H9 (cell line): ENCODE measurements around the gene MAL. TPM values are rescaled to one million over a fixed set of nuclear protein-coding genes. Genes with fewer than 3 reads are reported as not detected.

Source experiments
- DNase-seq: peaks from one replicate; pipeline ENCODE4 v3.0.0-alpha.2; 2017
- H2AFZ ChIP-seq: one replicate; pipeline ENCODE4 v1.6.1; 2013; ENCODE audit warnings: mild to moderate bottlenecking, low read length, control low read depth, moderate library complexity
- H2AK5ac ChIP-seq: 2 replicates; pipeline ENCODE4 v1.6.1; 2013; ENCODE audit warnings: low read length, control low read depth, mixed read lengths; ENCODE audit not compliant: insufficient read length
- H2BK120ac ChIP-seq: one replicate; pipeline ENCODE4 v1.6.1; 2013; ENCODE audit warnings: low read depth, mild to moderate bottlenecking, low read length, control low read depth, inconsistent platforms; ENCODE audit not compliant: poor library complexity, severe bottlenecking
- H2BK12ac ChIP-seq: 2 replicates; pipeline ENCODE4 v1.6.1; 2013; ENCODE audit warnings: low read length, control low read depth, mixed read lengths, low read depth; ENCODE audit not compliant: insufficient read length
- H2BK15ac ChIP-seq: 2 replicates; pipeline ENCODE4 v1.6.1; 2013; ENCODE audit warnings: low read depth, low read length, control low read depth
- H2BK20ac ChIP-seq: one replicate; pipeline ENCODE4 v1.6.1; 2013; ENCODE audit warnings: low read depth, mild to moderate bottlenecking, low read length, control low read depth, inconsistent platforms; ENCODE audit not compliant: poor library complexity, severe bottlenecking
- H2BK5ac ChIP-seq: 2 replicates; pipeline ENCODE4 v1.6.1; 2013; ENCODE audit warnings: low read length, control low read depth, mixed read lengths; ENCODE audit not compliant: insufficient read length
- H3K14ac ChIP-seq: 2 replicates; pipeline ENCODE4 v1.6.1; 2013; ENCODE audit warnings: low read length, control low read depth; ENCODE audit not compliant: insufficient read depth
- H3K18ac ChIP-seq: 2 replicates; pipeline ENCODE4 v1.6.1; 2013; ENCODE audit warnings: low read depth, mild to moderate bottlenecking, mixed read lengths, low read length, control low read depth; ENCODE audit not compliant: insufficient read length
- H3K23ac ChIP-seq: 2 replicates; pipeline ENCODE4 v1.6.1; 2013; ENCODE audit warnings: low read length, control low read depth, mixed read lengths, low read depth; ENCODE audit not compliant: insufficient read length
- H3K23me2 ChIP-seq: 2 replicates; pipeline ENCODE4 v1.6.1; 2013; ENCODE audit warnings: low read depth, mild to moderate bottlenecking, mixed read lengths, low read length, control low read depth; ENCODE audit not compliant: insufficient read length, poor library complexity, severe bottlenecking
- H3K27ac ChIP-seq: 2 replicates; pipeline ENCODE4 v1.5.1; 2013; ENCODE audit warnings: low read length, control low read depth, mixed read lengths, low read depth; ENCODE audit not compliant: insufficient read length
- H3K27me3 ChIP-seq: 2 replicates; pipeline ENCODE4 v1.6.1; 2013; ENCODE audit warnings: low read length, control low read depth, inconsistent platforms; ENCODE audit not compliant: insufficient read depth
- H3K4ac ChIP-seq: 2 replicates; pipeline ENCODE4 v1.6.1; 2013; ENCODE audit warnings: low read depth, mild to moderate bottlenecking, control low read depth, inconsistent platforms, low read length, moderate library complexity
- H3K4me1 ChIP-seq: 2 replicates; pipeline ENCODE4 v1.6.1; 2013; ENCODE audit warnings: low read length, control low read depth, inconsistent platforms; ENCODE audit not compliant: insufficient read depth
- H3K4me2 ChIP-seq: 2 replicates; pipeline ENCODE4 v1.6.1; 2013; ENCODE audit warnings: low read length, control low read depth, mixed read lengths; ENCODE audit not compliant: insufficient read length, insufficient read depth
- H3K56ac ChIP-seq: 2 replicates; pipeline ENCODE4 v1.6.1; 2013; ENCODE audit warnings: low read depth, mild to moderate bottlenecking, mixed read lengths, low read length, control low read depth; ENCODE audit not compliant: insufficient read length
- H3K79me1 ChIP-seq: 2 replicates; pipeline ENCODE4 v1.6.1; 2013; ENCODE audit warnings: low read depth, mild to moderate bottlenecking, moderate library complexity, low read length, control low read depth, inconsistent platforms; ENCODE audit not compliant: insufficient read depth, poor library complexity, severe bottlenecking
- H3K79me2 ChIP-seq: 2 replicates; pipeline ENCODE4 v1.6.1; 2013; ENCODE audit warnings: low read length, control low read depth, inconsistent platforms; ENCODE audit not compliant: insufficient read depth
- H3K9ac ChIP-seq: 2 replicates; pipeline ENCODE4 v1.6.1; 2013; ENCODE audit warnings: low read length, control low read depth, mixed read lengths; ENCODE audit not compliant: insufficient read length; ENCODE audit errors: extremely low read depth
- H3K9me3 ChIP-seq: one replicate; pipeline ENCODE4 v1.6.1; 2013; ENCODE audit warnings: low read depth, low read length, inconsistent platforms; ENCODE audit not compliant: control insufficient read depth
- H3T11ph ChIP-seq: one replicate; pipeline ENCODE4 v1.6.1; 2013; ENCODE audit warnings: mild to moderate bottlenecking, low read length, control low read depth, inconsistent platforms
- H4K20me1 ChIP-seq: one replicate; pipeline ENCODE4 v1.6.1; 2013; ENCODE audit not compliant: control insufficient read depth, insufficient read length, insufficient read depth
- H4K5ac ChIP-seq: 2 replicates; pipeline ENCODE4 v1.6.1; 2013; ENCODE audit warnings: low read depth, mild to moderate bottlenecking, mixed read lengths, low read length, control low read depth; ENCODE audit not compliant: insufficient read length
- H4K8ac ChIP-seq: replicated peaks from 2 replicates; pipeline ENCODE4 v1.6.1; 2013; ENCODE audit warnings: low read length, control low read depth, mixed read lengths, low read depth; ENCODE audit not compliant: insufficient read length
- H4K91ac ChIP-seq: 2 replicates; pipeline ENCODE4 v1.6.1; 2013; ENCODE audit warnings: low read depth, mild to moderate bottlenecking, moderate library complexity, mixed read lengths, low read length, control low read depth; ENCODE audit not compliant: insufficient read length
- H3K27ac Mint-ChIP-seq, 3 experiments: 2 replicates in 2 of 3; 3 replicates in 1 of 3; pipeline ENCODE4 v1.8.0; 2020 to 2021; ENCODE audit warnings: mixed read lengths in 3 of 3, mild to moderate bottlenecking in 1 of 3, moderate library complexity in 1 of 3
- H3K27me3 Mint-ChIP-seq: 2 replicates; pipeline ENCODE4 v1.8.0; 2021; ENCODE audit warnings: low read depth, mild to moderate bottlenecking, moderate library complexity, mixed read lengths
- H3K36me3 Mint-ChIP-seq, 3 experiments: 2 replicates in 2 of 3; 3 replicates in 1 of 3; pipeline ENCODE4 v1.8.0; 2020 to 2021; ENCODE audit warnings: low read depth in 3 of 3, mixed read lengths in 3 of 3; ENCODE audit not compliant: insufficient read depth in 1 of 3
- H3K4me1 Mint-ChIP-seq, 2 experiments: 2 replicates each; pipeline ENCODE4 v1.8.0; 2020; ENCODE audit warnings: mixed read lengths in 2 of 2
- H3K4me3 Mint-ChIP-seq, 2 experiments: 2 replicates in 1 of 2; 3 replicates in 1 of 2; pipeline ENCODE4 v1.8.0; 2020 to 2021; ENCODE audit warnings: mild to moderate bottlenecking in 2 of 2, mixed read lengths in 2 of 2, moderate library complexity in 1 of 2
- H3K9me3 Mint-ChIP-seq, 2 experiments: 2 replicates in 1 of 2; 3 replicates in 1 of 2; pipeline ENCODE4 v1.8.0; 2020; ENCODE audit warnings: mild to moderate bottlenecking in 2 of 2, mixed read lengths in 2 of 2, moderate library complexity in 1 of 2
- WGBS: extraction: QIAGEN DNeasy Blood & Tissue Kit; methylation state at CpG from one replicate; pipeline ENCODE4 v1.1.7; 2013; ENCODE audit warnings: missing lambda C conversion rate, low lambda C conversion rate, mixed read lengths; ENCODE audit not compliant: insufficient read length; ENCODE audit errors: extremely low coverage; 5-methylcytosine and 5-hydroxymethylcytosine counted together
- total RNA-seq: library from RNA; stranded (reverse); gene quantifications from 2 replicates; pipeline ENCODE4 v1.2.1, GENCODE V29; 2021
- TF ChIP-seq, protein P1 (sequence below): fragments of 200-600 bp; sonication (generic); conservative IDR thresholded peaks from 3 replicates; pipeline ENCODE4 v1.8.0; 2021; ENCODE audit warnings: antibody characterized with exemption, mild to moderate bottlenecking

The MAL gene
- total RNA-seq, 1 experiment from 2014 or later: not detected

DNA sequence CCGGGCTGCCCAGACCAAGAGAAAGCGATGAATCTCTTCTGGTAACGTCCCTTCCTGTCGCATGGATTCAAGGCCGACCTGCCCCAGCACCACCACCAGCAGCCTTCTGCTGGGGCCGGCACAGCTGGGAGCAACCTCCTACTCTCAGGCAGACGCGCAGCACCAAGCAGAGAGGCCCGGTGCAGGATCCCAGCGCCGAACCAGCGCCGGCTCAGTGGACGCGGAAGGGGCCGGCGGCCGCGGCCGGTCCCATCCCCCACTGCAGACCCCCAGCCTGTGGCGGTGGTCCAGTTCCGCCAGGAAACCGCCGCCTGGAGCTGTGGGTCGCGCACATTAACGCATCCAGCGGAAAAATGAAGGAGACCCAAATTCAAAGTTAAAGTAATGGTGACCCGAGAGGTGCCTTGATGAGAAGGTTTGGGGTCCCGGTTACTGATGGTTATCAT is 525 bp upstream of the MAL start:
- peaks cover 8% of the 10 kb centered on the region for H3K23me2 ChIP-seq
- H2BK20ac ChIP-seq: no peak overlapping the region
- no peak overlapping the region for H3K18ac ChIP-seq
- no peaks in the 10 kb centered on the region; a peak in 1 of 7 replicates for H3K36me3 Mint-ChIP-seq
- H3K4me1 ChIP-seq: peaks cover 2% of the 10 kb centered on the region; the same call in 1 of the 2 replicates
- no peak overlapping the region for H2BK12ac ChIP-seq
- WGBS: no CpG with 5 or more reads among the region's 30 CpGs
- H4K8ac ChIP-seq: no peak overlapping the region
- H3K79me1 ChIP-seq: no peaks in the 10 kb centered on the region
- H3T11ph ChIP-seq: no peak overlapping the region
- H3K27me3 ChIP-seq: peaks cover 38% of the 10 kb centered on the region
- no peak overlapping the region for H3K27ac Mint-ChIP-seq
- H3K14ac ChIP-seq: no peak overlapping the region
- no peak overlapping the region for H3K23ac ChIP-seq
- H3K56ac ChIP-seq: no peak overlapping the region
- TF ChIP-seq, protein P1, sequence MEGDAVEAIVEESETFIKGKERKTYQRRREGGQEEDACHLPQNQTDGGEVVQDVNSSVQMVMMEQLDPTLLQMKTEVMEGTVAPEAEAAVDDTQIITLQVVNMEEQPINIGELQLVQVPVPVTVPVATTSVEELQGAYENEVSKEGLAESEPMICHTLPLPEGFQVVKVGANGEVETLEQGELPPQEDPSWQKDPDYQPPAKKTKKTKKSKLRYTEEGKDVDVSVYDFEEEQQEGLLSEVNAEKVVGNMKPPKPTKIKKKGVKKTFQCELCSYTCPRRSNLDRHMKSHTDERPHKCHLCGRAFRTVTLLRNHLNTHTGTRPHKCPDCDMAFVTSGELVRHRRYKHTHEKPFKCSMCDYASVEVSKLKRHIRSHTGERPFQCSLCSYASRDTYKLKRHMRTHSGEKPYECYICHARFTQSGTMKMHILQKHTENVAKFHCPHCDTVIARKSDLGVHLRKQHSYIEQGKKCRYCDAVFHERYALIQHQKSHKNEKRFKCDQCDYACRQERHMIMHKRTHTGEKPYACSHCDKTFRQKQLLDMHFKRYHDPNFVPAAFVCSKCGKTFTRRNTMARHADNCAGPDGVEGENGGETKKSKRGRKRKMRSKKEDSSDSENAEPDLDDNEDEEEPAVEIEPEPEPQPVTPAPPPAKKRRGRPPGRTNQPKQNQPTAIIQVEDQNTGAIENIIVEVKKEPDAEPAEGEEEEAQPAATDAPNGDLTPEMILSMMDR: no peak
- H3K4me2 ChIP-seq: peak overlapping the region; percentile 69
- no peaks in the 10 kb centered on the region for H4K20me1 ChIP-seq
- no peak overlapping the region for H2BK5ac ChIP-seq
- H3K9me3 Mint-ChIP-seq: no peaks in the 10 kb centered on the region
- no peak overlapping the region for H3K4ac ChIP-seq
- H3K27ac ChIP-seq: no peak overlapping the region
- H3K9ac ChIP-seq: no peak overlapping the region
- no peak overlapping the region for H4K5ac ChIP-seq
- DNase-seq: no peak
- no peaks in the 10 kb centered on the region for H3K9me3 ChIP-seq
- H2AFZ ChIP-seq: no peak overlapping the region
- H3K79me2 ChIP-seq: no peaks in the 10 kb centered on the region
- no peak overlapping the region for H4K91ac ChIP-seq
- H2BK120ac ChIP-seq: no peak overlapping the region
- H3K4me3 Mint-ChIP-seq: peak overlapping the region; percentile 46 to 73
- H2AK5ac ChIP-seq: no peak overlapping the region
- no peak overlapping the region for H2BK15ac ChIP-seq
- peaks cover 93% of the 10 kb centered on the region for H3K27me3 Mint-ChIP-seq
- H3K4me1 Mint-ChIP-seq: peaks cover 19 to 31% of the 10 kb centered on the region in 2 experiments
